8988T (cell line): ENCODE data around the gene SCO2.

Source experiments
- DNase-seq: peaks from one replicate; pipeline ENCODE4 v3.0.0; 2011

Gene SCO2

DNA sequence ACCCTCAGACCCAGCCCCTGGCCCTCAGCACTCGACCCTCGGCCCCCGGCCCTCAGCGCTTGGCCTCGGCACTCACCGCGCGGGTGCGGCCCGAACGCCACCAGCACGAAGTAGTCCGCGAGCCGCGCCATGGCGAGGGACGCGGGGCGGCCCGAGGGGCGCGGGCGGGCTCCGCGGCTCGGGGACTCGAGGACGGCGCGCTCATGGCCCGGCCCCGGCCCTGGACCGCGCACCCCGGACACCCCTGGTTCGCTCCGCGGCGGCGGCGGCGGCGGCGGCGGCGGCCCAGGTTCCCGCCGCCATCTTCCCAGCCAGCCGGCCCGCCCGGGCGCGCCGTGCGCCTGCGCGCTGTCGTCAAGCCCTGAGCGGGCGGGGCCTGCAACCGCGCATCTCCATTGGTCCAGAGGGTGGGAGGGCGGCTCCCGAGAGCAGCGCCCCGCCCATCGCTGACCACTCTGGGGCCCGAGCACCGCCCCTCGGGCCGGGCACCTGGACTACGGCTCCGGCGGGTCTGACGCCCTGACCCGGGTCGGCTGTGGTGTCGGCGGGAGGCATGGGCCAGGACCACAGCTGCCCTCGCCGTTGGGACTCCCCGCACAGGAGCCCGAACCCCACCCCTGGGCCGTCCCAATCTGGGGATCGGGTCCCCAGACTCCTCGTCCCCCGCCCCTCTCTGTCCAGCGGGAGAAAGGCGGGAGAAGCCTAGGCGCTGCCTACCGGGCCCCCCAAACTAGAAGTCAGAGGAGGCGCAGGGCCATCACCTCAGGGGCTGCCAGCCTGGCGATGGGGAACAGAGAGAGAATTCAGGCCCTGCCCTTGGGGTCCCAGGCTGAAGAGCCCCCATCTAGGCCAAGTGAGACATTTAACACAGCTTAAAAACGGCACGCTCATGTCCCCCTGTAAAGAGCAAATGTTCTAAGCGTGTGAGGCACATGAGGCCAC lies 50.4 kb downstream of the SCO2 start, which contains the start of gene SBF1:
Gene SBF1 (minus strand): TSS at position 326 of the 942 bp plus-strand sequence. CDS start 195 bp downstream, at position 131.
- DNase-seq = peak; percentile 98

DNA sequence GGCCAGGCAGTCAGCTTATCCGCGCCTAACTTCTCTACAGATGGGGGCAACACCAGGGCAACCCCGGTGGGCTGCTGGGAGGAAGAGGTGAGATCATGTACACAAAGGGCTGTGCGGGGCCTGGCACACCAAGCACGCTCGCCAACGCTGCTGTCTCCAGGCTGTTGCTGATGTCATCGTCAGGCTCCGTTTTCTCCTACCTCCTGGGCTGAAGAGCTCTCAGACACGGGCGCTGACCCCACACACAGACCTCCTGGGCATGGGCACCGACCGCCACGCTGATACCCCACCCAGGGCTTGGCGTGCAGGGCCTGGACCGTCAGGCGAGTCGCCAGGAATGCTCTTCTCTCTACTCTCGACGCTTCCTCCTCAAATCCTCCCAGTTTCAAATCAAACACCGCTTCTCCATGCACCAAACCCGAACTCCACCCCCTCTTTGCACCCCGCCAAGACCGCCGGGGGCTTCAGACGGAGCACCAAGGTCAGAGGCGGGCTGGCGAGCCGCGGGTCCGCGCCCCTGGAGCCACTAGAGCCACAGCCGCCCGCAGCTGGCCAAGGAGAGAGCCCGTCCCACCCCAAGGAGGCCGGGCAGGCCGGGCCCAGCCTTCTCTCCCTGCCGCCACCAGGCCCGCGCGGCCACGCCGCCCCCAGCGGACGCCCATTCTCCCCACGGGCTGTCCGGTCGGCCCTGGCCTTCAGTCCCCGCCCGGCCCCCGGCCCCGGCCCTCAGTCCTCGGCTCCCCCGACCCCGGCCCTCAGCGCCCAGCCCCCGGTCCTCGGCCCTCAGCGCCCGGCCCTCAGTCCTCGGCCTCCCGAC lies 51.3 kb downstream of the SCO2 start:
- DNase-seq = no peak
